HG02938 (cell line): ENCODE measurements around the gene FHL5.
"Not testable (repeated sequence)": the region's sequence is repeated elsewhere in the genome, so short reads cannot be mapped to it uniquely, and the experiment has no call there.

Experiments used
- ATAC-seq: cut with Tn5 transposase; IDR thresholded peaks from one replicate; pipeline ENCODE4 v1.9.1; 2021; ENCODE audit warnings: mild to moderate bottlenecking, moderate library complexity; ENCODE audit not compliant: unreplicated experiment

Gene FHL5

DNA sequence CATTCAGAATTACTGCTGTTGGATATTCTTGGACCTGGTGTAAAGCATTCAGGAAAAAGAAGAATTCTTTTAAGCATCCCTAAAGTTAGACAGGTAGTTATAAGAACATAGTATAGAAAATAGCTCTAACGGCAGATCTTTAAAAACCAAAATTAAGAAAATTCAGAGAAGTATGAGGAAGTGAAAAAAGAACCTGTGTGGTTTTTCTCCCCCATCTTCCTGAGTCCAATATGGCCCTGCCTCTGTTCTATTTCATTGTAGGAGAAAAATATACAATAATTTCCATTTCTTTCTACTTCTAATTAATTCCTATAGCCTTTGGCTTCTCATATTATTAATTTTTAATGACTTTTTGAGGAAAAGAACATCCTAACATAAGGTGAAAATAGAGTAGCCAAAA lies 47.1 kb downstream of the FHL5 start:
- ATAC-seq = peak; percentile 41

DNA sequence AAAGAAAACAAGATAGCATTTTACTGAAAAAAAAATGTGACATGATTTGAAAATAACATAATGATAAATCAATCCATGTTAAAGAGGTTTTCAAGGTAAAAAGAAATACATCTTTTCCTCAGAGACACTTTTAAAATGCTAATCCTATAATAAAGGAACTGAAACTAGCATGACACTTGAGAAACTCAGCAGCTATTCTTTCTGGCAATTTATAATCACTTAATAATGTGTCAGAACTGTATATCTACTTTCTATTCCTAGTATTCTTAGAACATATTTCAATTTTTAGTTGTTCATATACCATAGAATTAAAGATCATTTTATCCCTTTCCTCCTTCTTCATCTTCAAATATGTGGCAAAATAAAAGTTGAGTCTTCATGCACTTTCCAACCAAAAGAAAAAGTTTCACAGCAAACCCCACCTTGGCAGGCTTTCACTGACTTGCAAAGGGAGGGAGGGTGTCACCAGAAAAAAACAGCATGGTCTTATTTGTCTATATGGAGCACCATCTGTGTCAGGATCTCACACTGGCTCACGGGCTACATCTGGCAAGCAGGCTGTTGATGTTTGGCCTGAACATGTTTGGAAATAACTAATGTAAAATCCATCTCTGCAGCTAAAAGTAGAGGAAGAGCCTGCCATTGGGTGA lies 48.5 kb downstream of the FHL5 start:
- peak; percentile 81 for ATAC-seq

DNA sequence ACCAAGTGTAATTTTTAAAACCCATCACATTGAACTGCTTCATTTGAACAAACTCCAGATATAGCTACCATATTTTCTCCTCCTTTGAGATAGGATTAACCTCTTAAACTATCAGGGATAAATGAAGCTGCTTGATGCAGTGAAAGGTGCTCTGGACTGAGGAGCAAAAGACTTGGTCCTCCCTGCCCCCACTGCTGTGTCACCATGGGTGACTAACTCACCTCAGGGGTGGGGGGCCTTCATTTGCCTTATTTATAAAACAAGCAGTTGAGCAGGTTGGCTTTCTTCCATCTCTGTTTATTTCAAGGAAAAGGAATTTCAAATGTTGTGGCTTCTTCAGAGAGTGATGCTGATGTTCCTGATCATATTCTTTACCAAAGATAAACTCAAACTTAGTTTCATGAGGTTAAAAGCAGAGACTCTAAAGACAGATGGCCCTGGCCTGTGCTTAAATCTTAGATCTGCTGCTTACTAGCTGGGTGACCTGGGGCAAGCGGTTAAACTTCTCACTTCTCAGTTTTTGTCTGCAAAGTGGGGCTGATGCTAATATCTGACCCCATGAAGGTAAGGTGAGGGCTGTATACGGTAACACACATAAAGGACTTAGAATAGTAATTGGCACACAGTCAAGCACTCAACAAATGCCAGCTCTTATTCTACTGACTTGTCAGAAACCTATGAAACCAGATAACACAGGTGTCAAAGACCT lies 50.5 kb downstream of the FHL5 start:
- ATAC-seq = peak; percentile 42

DNA sequence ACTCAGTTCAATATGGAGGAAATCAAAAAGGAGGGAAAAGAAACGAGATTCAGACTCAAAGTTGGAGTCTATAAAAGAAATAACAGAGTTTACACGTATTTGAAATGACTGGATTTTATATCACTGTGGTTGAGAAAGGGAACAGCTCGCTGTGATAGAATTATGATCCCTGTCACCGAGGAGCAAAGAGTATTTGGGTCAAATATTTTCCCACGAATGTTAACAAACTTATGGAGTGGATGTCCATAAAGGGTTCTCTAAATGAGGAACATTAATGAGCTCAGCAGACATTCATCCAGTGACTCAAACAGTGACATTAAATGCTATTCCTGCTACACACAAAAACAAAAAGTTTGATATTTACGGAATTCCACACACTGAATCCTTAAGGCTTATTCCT lies 57.9 kb downstream of the FHL5 start:
- ATAC-seq = no peak

GRCh38 chr6:96621983-96622382 lies 59.1 kb downstream of the FHL5 start:
- ATAC-seq = no peak

DNA sequence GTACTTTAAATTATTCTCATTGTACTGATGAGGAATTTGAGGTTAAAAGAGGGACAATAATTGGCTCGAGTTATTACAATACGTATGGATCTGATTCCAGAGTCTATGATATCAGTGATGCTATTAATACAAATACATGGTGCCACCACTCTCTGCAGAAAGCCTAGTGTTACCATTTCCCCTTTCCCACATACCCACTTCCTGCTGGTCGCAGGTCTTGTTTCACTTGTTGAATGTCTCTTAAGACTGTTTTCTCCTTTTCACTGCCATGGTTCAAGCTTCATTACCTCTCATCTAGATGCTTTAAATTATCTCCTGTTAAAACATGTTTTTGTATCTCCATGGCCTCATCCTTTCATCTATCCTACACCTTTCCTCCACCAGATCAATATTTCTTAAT lies 62.0 kb downstream of the FHL5 start:
- no peak for ATAC-seq

- peak; percentile 94 for ATAC-seq
Measured at GRCh38 chr6:96626759-96627364, 63.9 kb downstream of the FHL5 start.

GRCh38 chr6:96631248-96631647 lies 68.3 kb downstream of the FHL5 start:
- no peak for ATAC-seq

DNA sequence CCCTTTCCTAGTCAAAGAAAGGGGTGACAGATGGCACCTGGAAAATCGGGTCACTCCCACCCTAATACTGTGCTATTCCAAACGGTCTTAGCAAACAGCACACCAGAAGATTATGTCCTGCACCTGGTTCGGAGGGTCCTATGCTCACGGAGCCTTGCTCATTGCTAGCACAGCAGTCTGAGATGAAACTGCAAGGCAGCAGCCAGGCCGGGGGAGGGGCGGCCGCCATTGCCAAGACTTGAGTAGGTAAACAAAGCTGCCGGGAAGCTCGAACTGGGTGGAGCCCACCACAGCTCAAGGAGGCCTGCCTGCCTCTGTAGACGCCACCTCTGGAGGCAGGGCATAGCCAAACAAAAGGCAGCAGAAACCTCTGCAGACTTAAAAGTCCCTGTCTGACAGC lies 75.1 kb downstream of the FHL5 start:
- not testable (repeated sequence) for ATAC-seq

DNA sequence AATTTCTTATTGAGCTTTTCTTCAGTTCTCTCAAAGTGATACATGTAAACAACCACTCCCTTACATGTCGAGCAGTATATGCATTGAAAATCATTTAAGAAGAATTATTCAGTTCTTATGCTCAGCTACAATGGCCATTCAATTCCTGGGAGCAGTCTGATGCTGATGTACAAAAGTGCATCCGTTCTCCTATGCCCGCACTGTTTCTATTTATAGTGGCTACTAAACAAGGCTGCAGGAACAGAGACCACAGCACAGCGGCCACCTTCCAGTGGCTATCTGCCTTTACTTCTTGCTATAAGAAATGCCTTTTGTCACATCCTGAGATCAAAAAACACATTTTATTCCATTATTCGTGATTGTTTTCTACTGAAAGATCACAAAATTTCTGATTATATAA lies 82.2 kb downstream of the FHL5 start:
- ATAC-seq = no peak

- ATAC-seq = peak; percentile 69
Measured at GRCh38 chr6:96649926-96650325, 87.0 kb downstream of the FHL5 start.

DNA sequence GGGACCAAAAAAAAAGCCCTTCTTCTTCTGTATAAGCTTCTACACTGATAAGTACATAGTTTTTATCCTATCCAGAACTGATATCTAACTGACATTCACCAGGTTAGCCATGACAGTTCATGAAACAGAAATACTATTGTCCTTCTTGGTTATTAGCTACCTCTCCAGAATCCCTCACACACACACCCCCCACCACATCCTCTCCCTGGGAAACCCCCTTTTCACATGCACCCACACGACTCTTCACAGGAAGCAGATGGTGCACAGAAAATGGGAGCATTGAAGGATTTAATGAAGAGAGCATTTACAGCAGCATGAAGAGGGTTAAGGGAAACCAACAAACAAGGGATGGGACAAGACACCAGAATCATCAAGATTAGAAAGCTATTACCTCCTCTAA lies 88.9 kb downstream of the FHL5 start:
- ATAC-seq = peak; percentile 55

GRCh38 chr6:96652552-96652951 lies 89.6 kb downstream of the FHL5 start:
- no peak for ATAC-seq

- no peak for ATAC-seq
Measured at GRCh38 chr6:96653181-96653580, 90.3 kb downstream of the FHL5 start.

DNA sequence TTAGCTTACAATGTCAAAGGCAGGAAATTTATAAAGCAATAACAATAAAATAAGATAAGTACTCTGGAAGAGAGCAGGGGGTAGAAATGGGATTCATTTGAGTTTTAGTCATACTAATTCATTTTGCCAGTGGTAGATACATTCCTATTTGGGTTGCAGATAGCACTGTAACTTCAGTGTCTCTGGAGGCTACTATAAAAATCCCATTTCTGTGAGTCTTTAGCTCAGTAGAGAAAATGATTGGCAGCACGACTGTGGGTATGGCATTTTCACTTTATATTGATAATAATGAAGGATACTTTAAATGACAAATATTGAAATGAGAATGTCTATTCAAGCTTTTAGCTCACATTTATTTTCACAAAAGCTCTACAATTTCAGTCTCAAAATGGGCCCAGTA lies 93.6 kb downstream of the FHL5 start:
- ATAC-seq = no peak

GRCh38 chr6:96657344-96657743 lies 94.4 kb downstream of the FHL5 start:
- ATAC-seq = no peak

DNA sequence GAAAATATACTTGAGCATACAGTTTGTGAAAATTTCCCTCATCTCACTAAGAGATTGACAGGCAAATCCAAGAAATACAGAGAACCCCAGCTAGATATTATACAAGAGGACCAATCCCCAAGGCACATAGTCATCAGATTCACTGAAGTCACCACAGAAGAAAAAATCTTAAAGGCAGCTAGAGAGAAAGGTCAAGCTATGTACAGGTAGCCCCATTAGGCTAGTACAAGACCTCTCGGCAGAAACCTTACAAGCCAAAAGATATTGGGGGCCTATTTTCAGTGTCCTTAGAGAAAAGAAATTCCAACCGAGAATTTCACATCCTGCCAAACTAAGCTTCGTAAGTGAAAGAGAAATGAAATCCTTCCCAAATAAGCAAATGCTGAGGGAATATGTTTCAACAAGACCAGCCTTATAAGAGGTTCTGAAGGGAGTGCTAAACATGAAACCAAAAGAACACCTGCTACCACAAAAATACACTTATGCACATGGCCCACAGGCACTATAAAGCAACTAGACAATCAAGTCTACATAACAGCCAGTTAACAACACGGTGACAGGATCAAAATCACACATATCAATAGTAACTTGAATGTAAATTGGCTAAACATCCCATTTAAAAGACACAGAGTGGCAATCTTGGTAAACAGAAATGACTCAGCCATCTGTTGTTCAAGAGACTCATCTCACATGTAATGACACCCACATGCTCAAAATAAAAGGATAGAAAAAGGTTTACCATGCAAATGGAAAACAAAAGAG lies 96.3 kb downstream of the FHL5 start:
- no peak for ATAC-seq
